Stimulated activated CD8-positive, alpha-beta memory T cell treated with anti-CD3 and anti-CD28 coated beads, Interleukin-7, amount 100 ng/mL, for 48 hours (primary cell): ENCODE measurements around the gene VPS8.

Source experiments
- DNase-seq, 2 donors: peaks; one replicate each; pipeline ENCODE4 v3.0.0-alpha.2; 2020; ENCODE audit warnings: low read depth in 1 of 2; ENCODE audit errors: extremely low read depth in 1 of 2

VPS8 gene

DNA sequence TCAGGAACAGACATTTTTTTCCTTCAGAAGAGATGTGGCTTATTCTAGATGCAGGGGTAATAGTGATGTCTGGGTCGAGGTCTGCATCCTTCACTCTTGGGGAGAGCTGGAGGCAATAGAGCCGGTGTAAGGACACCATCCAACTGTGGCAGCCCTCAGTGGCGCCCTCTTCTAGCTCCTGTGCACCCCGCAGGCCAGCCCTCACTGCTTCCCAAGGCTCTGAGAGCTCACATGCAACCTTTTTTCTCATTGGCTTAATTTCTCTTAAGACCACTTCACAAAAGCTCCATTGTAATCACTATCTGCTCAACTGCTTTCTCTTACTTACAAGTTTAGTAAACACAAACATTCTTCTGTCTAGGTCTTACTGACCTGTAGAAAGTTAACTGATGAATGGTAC, 3.9 kb upstream of the VPS8 start:
- DNase-seq = no peak

DNA sequence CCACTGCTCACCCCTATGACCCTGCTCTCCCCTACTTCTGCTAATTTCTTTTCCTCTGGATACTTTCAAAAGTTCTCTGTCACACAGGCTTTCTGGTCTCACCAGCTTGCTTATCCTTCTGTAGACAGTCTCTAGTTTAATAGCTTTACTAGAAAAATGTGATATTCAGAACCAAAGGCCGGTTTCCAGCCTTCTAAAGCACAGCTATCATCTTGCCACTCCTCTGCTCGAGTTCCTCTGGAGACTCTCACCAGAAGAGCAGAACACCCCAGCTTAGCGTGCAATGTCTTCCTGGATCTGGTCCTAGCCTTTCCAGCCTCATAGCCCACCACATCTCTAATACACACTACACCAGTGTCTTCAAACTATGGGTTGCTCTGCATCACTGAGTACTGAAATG, 1.8 kb upstream of the VPS8 start:
- no peak for DNase-seq

DNA sequence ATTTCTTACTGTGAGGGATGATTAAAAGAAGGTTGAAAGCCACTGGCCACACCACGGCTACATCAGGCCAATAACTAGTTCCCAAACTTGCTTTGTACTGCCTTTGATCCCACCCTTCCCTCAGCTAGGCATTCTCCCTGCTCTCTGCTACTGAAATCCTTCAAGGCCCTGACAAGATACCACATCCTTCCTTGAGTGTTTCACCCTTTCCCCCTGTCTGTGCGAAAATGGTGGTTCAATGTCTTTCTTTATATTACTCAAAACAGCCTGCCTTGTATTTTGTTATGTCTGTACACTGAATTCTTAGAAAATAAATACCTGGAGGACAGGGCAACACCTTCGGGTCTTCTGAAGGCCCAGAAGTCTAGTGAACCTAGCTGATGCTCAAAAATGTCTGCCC, 932 bp upstream of the VPS8 start:
- no peak for DNase-seq

DNA sequence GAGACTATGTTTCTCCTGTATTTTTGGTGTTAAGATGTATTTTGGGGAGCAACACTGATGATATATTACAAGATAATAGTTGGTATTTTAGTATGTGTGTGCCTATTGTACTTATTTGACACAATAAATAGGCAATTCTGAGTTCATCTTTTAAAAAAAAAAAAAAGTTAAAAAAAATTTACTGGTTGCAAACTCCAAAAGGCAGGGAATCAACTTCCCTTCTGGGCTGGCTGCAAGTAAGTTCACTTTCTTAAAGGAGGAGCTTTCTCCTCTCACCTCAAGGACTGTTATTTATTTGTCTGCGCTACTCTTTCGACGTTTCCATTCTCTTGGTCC, 335 bp upstream of the VPS8 start:
- DNase-seq = no peak

DNA sequence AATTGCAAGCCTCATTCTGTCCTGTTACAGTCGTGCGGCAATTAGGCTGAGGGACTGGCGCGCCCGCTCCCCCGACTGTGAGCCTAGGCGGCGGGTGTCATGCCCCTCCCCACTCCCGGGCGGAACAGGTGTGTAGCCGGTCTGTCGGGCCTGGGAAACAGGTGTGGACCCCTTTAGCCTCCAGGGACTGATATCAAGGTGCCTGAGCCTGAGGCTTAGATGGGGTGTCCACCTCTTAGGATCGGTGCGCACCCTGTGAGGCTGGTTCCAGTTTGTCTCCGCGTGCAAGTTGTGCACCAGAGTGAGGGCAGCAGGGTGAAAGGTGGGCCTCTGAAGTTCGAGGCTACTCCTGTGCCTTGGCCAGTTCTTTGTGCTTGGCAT, 686 bp downstream of the VPS8 start:
- DNase-seq = no peak

DNA sequence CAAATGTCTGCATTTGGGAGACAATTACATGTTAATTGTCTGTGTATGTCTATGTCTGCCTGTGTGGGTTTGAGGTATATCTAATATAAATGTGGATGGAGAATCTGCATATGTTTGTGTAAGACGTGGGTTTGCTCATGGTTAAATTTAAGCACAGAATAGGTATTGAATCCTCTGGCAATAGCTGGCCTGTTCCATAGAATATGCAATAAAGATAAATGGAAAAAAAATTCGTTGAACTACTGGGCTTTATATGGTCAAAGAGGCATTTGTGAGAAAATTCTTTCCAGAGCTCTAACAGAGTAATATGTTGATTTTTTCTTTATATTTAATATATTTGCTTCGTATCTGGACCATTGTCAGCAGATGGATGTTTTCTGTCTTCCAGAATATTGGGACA, 1.4 kb downstream of the VPS8 start:
- DNase-seq = no peak

DNA sequence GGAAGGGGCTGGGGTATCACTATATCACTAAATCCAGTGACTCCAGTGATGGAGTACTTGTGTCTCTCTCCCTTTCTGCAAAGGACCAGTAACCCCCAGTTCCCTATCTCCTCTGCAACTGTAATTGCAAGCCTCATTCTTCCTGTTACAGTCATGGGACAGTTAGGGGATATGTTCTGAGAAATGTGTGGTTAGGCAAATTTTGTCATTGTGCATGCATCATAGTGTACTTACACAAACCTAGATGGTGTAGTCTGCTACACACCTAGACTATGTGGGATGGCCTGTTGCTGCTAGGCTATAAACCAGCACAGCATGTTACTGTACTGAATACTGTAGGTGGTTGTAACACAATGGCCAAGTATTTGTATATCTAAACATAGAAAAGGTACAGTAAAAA, 2.2 kb downstream of the VPS8 start:
- no peak for DNase-seq

DNA sequence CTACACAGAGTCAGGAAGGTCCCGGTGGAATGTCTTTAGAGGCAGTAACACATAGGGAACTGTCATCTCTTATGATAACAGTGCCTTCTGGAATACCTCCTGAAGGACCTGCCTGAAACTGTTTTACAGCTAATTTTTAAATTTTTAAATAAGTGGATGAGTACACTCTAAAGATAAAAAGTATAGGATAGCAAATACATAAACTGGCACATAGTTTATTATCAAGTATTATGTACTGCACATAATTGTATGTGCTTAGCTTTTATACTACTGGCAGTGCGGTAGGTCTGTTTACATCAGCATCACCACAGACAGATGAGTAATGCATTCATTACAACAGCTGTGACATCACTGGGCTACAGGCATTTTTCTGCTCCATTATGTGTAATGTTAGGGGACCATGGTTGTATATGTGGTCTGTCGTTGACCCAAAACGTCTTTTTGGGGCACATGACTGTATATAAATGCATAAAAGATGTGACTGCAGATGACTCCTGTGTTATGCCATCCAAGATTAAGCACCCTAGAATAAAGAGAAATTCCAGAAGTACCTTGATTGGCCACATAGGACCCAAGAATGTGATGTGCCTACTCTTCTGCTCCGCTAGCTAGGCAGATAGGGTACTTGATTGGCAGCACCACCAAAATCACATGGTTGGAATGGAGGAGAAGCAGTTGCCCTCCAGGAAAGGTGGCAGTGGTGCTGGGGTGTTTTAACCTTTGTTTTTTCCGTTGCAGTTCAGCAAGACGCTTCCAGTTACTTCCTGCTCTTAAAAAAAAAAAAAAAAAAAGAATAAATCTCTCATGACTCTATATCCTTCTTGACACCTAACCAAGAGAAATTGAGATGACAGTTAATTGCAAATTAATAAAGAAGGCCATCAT, 3.3 kb downstream of the VPS8 start:
- no peak for DNase-seq

DNA sequence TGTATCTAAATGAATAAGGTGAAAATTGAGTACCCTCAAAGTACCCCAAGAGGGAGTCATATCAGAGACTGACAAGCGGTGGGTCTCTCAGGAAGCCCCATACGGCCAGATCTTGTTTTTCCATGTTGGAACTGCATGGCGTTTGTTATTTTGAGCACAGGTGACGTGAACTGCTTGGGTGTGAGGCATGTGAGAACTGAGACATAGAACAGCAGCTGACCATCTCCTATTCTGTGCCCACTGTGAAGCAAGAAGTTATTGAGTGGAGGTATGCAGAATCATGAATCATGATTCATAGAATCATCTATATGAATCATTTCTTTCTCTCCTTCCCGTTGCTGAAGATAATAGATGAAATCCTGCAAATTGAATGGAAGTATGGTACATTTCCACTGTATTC, 4.6 kb downstream of the VPS8 start:
- DNase-seq = no peak

DNA sequence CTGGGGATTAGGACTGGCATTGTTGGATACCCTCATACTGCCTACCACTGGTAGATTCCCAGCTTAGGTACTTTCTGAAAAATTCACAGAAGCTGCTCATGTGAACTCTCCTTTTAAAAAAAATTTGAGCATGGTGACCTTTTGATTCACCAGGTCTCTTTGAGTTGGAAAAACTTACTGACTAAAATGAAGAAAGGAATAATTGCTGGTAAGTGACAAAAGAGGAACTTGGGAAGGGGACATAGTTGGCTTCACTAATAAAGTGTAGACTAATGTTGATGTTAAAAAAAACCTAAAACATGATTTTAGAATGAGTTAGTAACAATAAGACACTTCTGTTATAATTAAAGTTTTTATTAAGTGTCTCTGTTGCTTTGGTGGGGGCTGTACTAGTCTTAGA, 8.6 kb downstream of the VPS8 start:
- no peak for DNase-seq

DNA sequence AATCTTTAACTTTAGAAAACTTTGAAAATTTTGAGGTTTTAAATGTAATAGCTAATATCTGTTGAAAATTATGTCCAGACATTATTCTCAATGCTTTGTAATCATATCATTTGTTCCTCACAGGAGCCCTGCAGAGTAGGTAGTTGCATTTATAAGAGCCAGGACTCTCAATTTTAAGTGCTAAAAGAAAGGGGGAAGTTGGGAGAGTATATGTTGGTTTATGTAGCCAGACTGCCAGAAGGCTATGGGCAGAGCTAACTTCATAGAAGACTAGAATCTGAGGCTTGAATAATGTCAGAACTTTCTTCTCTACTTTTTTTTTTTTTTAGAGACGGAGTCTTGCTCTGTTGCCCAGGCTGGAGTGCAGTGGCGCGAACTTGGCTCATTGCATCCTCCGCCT, 9.1 kb downstream of the VPS8 start:
- no peak for DNase-seq

DNA sequence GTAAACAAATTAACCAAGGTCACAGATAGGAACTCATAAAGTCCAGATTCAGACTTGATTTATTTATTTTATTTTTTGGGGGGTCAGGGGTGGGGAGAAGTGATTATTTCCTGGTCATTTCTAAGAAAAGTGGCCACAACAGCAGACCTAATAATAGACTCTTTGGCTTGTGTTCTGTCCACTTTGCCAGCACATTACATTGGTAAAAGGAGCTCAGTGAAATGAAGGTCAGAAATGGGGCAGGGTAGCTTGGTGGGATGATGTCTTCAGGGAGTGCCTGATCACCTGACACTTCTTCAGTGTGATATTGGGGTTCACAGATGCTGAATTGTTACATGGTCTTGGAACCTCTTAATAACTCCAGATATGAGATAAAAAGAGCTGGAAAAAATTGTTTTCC, 10.1 kb downstream of the VPS8 start:
- no peak for DNase-seq

DNA sequence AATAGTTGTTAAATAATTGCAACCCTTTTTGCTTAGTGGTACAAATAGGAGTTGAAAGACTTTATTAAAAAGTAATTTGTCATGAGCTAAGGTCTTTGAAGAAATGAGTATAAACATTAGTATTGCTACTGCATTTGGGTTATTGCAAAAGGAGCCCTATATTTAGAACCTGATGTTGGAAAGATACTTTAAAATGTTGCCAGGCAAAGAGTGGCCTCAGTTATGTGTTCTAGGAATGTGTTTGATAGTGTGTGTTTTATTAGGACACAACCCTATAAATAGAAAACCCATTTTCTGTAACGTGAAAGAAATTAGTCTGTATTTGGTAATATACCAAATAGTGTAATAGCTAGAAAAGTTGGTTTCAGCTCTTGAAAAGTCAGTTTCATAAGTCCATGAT, 10.7 kb downstream of the VPS8 start:
- DNase-seq = no peak

DNA sequence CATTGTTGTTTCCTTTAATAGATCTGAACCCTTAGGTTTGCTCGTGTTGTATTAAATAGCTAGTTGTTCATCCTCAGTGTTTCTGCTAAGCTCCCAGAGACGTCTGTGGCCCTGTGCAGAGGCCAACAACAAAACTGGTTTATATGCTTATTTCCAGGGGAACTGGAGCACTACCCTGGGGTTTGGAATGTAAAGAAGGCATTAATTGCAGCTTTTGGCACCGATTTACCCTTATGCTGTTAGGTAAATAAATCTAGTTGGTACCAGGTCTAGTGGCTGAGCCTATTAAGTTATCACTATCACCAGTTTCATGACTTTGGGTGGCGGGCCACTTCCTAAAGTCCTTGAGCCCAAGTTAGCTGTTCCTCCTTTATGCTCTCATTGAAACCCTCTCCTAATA, 12.0 kb downstream of the VPS8 start:
- DNase-seq = no peak

DNA sequence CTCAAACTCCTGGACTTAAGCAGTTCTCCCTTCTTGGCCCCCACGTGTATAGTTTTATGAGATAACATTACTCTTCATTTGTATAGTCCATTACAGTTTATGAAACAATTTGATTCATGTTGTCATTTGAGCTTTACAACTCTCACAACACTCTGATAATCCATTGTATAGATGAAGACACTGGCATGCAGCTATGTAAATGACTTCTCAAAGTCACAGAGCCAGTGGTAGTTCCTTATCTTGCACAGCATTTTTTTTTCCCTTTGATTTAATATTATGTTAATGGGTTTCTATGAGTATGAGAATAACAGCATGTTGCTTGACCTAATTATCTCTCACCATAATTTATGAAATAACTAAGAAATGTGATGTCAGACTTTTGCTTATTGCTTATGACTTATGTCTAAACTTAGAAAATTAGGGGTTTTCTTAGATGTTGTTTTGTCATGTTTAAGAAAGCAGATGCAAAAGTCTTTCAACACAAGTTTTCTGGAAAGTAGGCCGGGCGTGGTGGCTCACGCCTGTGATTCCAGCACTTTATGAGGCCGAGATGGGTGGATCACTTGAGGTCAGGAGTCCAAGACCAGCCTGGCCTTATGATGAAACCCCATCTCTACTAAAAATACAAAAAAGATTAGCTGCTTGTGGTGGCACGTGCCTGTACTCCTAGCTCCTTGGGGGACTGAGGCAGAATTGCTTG, 13.3 kb downstream of the VPS8 start:
- DNase-seq = no peak

DNA sequence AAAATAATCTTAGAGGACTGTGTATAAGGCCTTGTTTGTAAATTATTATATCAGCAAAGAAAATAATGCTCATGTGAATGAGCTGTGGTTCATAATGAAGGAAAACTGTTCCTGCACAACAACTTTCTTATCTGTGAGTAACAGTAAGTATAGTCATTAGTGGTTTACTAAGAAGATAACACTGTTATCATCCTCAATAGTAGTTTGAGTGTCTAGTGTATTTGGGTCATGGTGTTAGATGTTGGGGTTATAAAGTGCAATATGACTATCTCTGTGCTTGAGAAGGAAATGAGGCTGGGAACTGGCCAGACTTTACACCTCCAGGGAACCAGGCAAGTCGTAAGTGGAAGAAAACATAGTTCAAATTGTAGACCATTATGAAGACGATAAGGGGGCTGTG, 15.6 kb downstream of the VPS8 start:
- DNase-seq = no peak

DNA sequence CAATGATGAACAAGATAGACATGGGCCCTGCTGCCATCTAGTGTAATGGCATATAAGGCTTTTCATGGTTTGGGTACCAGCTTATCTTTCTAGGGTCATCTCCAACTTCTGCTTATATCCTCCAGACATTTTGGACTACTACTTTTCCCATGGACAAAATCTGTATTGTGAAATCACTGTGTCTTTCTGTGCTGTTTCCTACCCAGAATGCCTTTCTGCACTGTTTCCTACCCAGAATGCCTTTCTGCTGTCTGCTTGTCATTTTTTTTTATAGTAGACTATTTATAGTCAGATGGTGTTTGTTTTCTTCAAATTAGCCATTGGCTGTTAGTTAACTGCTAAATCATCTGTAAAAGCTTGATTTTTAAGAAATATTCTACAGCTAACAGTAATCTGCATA, 20.1 kb downstream of the VPS8 start:
- no peak for DNase-seq

DNA sequence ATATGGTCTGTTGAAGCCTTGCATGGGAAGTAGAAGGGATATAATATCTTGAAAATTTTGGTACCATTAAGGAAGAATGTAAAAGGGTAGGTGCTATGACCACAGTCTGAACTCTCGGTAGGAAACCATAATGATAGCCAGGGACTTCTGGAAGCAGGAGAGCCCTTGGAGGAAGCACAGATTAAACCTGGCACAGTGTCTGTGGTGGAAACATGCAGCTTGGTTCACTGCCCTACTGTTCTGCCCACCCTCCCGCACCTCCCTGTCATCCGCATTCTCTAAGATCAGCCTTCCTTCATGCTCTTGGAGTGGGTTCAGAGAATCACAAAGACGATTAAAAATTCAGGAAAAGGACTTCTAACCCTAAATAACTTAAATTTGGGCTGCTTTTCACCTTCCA, 20.9 kb downstream of the VPS8 start:
- DNase-seq = no peak

DNA sequence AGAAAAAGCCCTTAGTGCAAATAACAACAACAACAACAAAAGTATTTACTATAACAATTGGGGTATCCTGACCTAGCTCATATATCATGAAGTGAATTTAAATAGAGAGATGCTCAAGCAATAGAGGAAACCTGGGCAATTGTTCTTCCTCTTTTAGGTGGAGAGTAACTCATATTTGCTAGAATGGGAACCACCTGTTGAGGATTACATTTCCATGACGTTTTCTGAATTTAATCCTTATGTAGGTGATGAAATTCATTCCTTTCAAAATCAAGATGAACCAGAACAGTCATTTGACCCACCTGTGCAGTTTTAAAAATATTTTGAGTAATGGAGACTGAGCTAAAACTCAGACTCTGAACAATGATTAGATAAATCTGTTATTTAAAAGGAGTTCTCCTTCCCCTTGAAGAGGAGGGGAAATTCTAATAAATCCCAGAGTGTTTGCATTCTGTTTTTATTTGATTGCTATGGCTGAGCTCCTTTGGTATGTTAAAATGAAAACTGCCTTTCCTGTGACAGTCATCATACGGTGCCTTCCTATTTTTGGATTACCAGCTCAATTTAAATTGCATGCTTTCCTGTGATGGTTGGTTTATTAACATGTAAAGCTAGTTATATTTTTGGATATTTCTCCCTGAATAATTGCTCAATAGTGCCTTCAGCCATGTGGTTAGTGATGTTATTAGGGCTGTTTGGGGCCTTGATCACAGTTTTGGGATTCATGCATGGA, 24.3 kb downstream of the VPS8 start:
- DNase-seq = no peak

DNA sequence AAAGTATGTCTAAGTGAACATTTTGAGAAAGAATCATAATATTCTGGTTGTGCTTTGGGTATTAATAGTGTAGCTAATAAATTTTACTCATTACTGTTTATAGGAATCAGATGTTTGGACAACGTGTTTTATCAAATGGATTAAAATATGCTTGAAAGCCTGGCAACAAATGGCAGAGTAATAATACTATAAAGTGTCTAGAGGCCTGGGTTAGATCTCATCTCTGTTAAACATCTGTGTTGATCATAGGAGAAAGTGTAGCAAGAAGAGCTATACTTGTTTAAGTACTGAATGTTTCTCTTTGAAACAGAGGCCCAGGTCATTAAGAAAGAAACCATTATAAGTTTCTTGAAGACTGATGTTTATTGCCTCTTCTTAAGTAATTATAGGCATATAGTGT, 30.5 kb downstream of the VPS8 start:
- DNase-seq = no peak

DNA sequence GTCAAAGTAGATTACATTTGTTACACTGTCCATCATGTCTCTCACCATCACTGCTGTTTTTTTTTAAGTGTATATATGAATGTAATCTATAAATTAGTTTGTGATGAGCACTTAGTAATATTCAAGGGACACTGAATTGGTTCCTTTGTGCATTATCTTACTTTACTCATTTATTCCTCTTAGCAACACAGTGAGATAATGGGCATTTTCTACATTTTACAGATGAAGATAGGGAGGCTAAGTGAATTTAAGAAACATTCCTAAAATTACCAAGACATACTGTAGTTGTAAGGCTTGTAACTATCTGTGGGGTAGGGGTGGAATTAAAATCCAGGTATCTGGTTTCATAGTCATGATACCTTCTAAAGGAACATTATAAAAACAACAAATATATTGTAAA, 33.9 kb downstream of the VPS8 start:
- DNase-seq = no peak

DNA sequence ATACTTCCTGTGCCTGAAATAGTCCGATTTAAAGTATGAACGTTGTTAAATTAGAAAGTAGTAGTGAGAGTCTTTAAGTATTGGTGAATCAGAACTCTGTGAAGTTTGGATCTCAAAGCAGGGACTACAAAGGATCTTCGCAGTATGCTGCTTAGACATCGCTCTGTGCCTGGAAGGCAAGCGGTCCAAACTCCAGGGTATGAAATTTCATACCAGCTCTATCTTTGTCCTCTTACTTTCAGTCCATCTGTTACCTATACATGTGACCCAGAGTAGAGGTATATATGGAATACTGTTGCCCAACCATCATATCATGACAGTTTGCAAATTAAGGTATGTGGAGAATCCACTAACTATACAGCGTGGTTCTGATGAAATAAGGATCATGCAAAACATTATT, 34.5 kb downstream of the VPS8 start:
- no peak for DNase-seq
